Loucy (cell line): ENCODE data around the gene SLC18A3.

Experiments used
- H2AFZ ChIP-seq: fragments of 200-600 bp; sonication (generic); 2 replicates; pipeline ENCODE4 v1.6.0; 2016; ENCODE audit warnings: antibody characterized with exemption, mild to moderate bottlenecking, low read length, moderate library complexity
- H3F3A ChIP-seq: fragments of 200-600 bp; 2 replicates; pipeline ENCODE4 v1.6.0; 2016; ENCODE audit warnings: antibody characterized with exemption, low read depth, mild to moderate bottlenecking
- H3K27me3 ChIP-seq: fragments of 200-600 bp; sonication (generic); 2 replicates; pipeline ENCODE4 v1.6.1; 2014; ENCODE audit warnings: low read length, mild to moderate bottlenecking; ENCODE audit not compliant: insufficient read depth, poor library complexity, severe bottlenecking
- H3K36me3 ChIP-seq: fragments of 200-600 bp; sonication (generic); 2 replicates; pipeline ENCODE4 v1.6.1; 2016; ENCODE audit warnings: low read length; ENCODE audit not compliant: insufficient read depth
- H3K4me1 ChIP-seq: fragments of 200-600 bp; sonication (generic); 2 replicates; pipeline ENCODE4 v1.5.1; 2014; ENCODE audit warnings: low read length, mild to moderate bottlenecking; ENCODE audit not compliant: insufficient read depth, poor library complexity, severe bottlenecking
- H3K4me2 ChIP-seq: fragments of 200-600 bp; sonication (generic); 2 replicates; pipeline ENCODE4 v1.6.0; 2014; ENCODE audit warnings: antibody characterized with exemption, low read length, low read depth, mild to moderate bottlenecking; ENCODE audit not compliant: poor library complexity, severe bottlenecking
- H3K4me3 ChIP-seq: fragments of 200-600 bp; sonication (generic); 2 replicates; pipeline ENCODE4 v1.5.1; 2014; ENCODE audit warnings: low read length, mild to moderate bottlenecking, mixed read lengths; ENCODE audit not compliant: poor library complexity, severe bottlenecking
- H3K79me2 ChIP-seq: fragments of 200-600 bp; sonication (generic); 2 replicates; pipeline ENCODE4 v1.6.1; 2014; ENCODE audit warnings: low read length; ENCODE audit not compliant: insufficient read depth
- H3K9ac ChIP-seq: fragments of 200-600 bp; sonication (generic); 2 replicates; pipeline ENCODE4 v1.6.0; 2014; ENCODE audit warnings: mild to moderate bottlenecking, low read depth, low read length, moderate library complexity; ENCODE audit not compliant: poor library complexity, severe bottlenecking
- H3K9me2 ChIP-seq: fragments of 200-600 bp; sonication (generic); replicated peaks from 2 replicates; pipeline ENCODE4 v1.6.1; 2016; ENCODE audit warnings: low read depth, low read length, mixed read lengths
- H3K9me3 ChIP-seq: fragments of 200-600 bp; sonication (generic); 2 replicates; pipeline ENCODE4 v1.6.1; 2014; ENCODE audit warnings: mild to moderate bottlenecking, antibody characterized with exemption, low read length, low read depth; ENCODE audit not compliant: insufficient read depth
- H4K20me1 ChIP-seq: fragments of 200-600 bp; sonication (generic); 2 replicates; pipeline ENCODE4 v1.6.0; 2014; ENCODE audit warnings: antibody characterized with exemption, low read length, mild to moderate bottlenecking; ENCODE audit not compliant: insufficient read depth, poor library complexity, severe bottlenecking
- CTCF ChIP-seq: fragments of 200-600 bp; sonication (generic); conservative IDR thresholded peaks from 2 replicates; pipeline ENCODE4 v1.5.1; 2014; ENCODE audit warnings: mild to moderate bottlenecking, antibody characterized with exemption, low read length
- EZH2phosphoT487 ChIP-seq: fragments of 200-600 bp; IDR thresholded peaks from 2 replicates; pipeline ENCODE4 v1.6.1; 2018; ENCODE audit warnings: antibody characterized with exemption, mild to moderate bottlenecking, moderate library complexity, borderline replicate concordance

Gene SLC18A3

GRCh38 chr10:49647554-49647953 lies 37.4 kb downstream of the SLC18A3 start:
- H2AFZ ChIP-seq, result no peak overlapping the region
- no peaks in the 10 kb centered on the region for H4K20me1 ChIP-seq
- H3K4me1 ChIP-seq, result no peaks in the 10 kb centered on the region
- no peak overlapping the region for H3K4me3 ChIP-seq
- no peaks in the 10 kb centered on the region for H3K9me3 ChIP-seq
- H3K9me2 ChIP-seq, result no peaks in the 10 kb centered on the region
- H3K36me3 ChIP-seq, result no peaks in the 10 kb centered on the region
- H3K4me2 ChIP-seq, result no peak overlapping the region
- H3K79me2 ChIP-seq, result no peaks in the 10 kb centered on the region
- H3F3A ChIP-seq, result no peaks in the 10 kb centered on the region
- TF ChIP-seq CTCF (no peak), EZH2phosphoT487 (no peak)
- no peaks in the 10 kb centered on the region for H3K27me3 ChIP-seq
- H3K9ac ChIP-seq, result no peak overlapping the region

- TF ChIP-seq CTCF (no peak), EZH2phosphoT487 (no peak)
- Histone ChIP-seq H3K79me2 (no peaks in the 10 kb centered on the region), H3K4me1 (no peaks in the 10 kb centered on the region), H3K36me3 (no peaks in the 10 kb centered on the region), H3K27me3 (no peaks in the 10 kb centered on the region), H3F3A (no peaks in the 10 kb centered on the region), H3K4me2 (no peak overlapping the region), H3K4me3 (no peak overlapping the region), H3K9me3 (no peaks in the 10 kb centered on the region), H4K20me1 (no peaks in the 10 kb centered on the region), H3K9ac (no peak overlapping the region), H3K9me2 (no peaks in the 10 kb centered on the region), H2AFZ (no peak overlapping the region)
Observed at GRCh38 chr10:49647985-49648795, 38.1 kb downstream of the SLC18A3 start.

GRCh38 chr10:49649294-49649693 lies 39.2 kb downstream of the SLC18A3 start:
- TF ChIP-seq CTCF (no peak), EZH2phosphoT487 (no peak)
- H3K4me2 ChIP-seq, result no peak overlapping the region
- no peaks in the 10 kb centered on the region for H3K9me2 ChIP-seq
- H3K79me2 ChIP-seq, result no peaks in the 10 kb centered on the region
- no peaks in the 10 kb centered on the region for H3K9me3 ChIP-seq
- H3K4me1 ChIP-seq, result no peaks in the 10 kb centered on the region
- no peaks in the 10 kb centered on the region for H3K27me3 ChIP-seq
- no peak overlapping the region for H2AFZ ChIP-seq
- H3K4me3 ChIP-seq, result no peak overlapping the region
- no peaks in the 10 kb centered on the region for H4K20me1 ChIP-seq
- no peak overlapping the region for H3K9ac ChIP-seq
- H3K36me3 ChIP-seq, result no peaks in the 10 kb centered on the region
- H3F3A ChIP-seq, result no peaks in the 10 kb centered on the region
